ENCODE measurements around the gene MEX3D.

DNA sequence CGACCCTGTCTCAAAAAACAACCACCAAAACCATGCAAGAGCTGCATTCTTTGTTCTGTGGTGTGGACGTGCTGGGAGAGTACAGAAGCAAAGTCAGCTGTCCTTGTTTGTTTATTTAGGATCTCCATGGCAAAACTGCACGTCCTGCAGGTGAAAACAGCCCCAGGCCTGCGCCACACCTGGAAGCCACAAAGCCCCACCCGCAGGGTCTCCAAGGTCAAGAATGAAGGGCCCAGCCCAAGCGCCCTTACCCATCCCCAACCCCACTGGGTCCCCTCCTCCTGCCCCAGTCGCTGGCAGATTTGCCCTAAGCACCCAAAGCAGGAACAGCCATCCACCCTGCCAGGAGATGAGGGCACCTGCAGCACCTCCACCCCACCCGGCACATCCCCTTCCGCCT, 14.1 kb upstream of the MEX3D start:
- no peak for TF ChIP-seq CTCF (conservative IDR thresholded peaks at IDR 0.05; ENCODE audit: low read length)
- TF ChIP-seq EZH2phosphoT487 (IDR thresholded peaks at IDR 0.05; ENCODE audit: borderline replicate concordance): no peak

Data from Loucy (cell line).